Activated T-cell treated with anti-CD3 and anti-CD28 coated beads for 48 hours (primary cell): ENCODE results near the gene SLX1A.
A peak's percentile ranks its signal among the peaks of the same experiment; 100 is the strongest.
"Not testable (repeated sequence)": the region's sequence is repeated elsewhere in the genome, so short reads cannot be mapped to it uniquely, and the experiment has no call there.

Source experiments
- DNase-seq: peaks from one replicate; pipeline ENCODE4 v3.0.0-alpha.2; 2020; ENCODE audit warnings: low read depth

The SLX1A gene

GRCh38 chr16:30184096-30184890, 9.4 kb upstream of the SLX1A start:
- DNase-seq: peak; percentile 63

GRCh38 chr16:30184891-30185682, 8.6 kb upstream of the SLX1A start:
- no peak for DNase-seq

GRCh38 chr16:30185683-30186421, 7.8 kb upstream of the SLX1A start:
- DNase-seq: peak; percentile 77

GRCh38 chr16:30186444-30186781, 7.3 kb upstream of the SLX1A start:
- DNase-seq: no peak

GRCh38 chr16:30186782-30187555, 6.7 kb upstream of the SLX1A start:
- peak; percentile 84 for DNase-seq

- DNase-seq: no peak
These were observed 6.2 kb upstream of the SLX1A start for GRCh38 chr16:30187556-30187865.

GRCh38 chr16:30187971-30188561, 5.6 kb upstream of the SLX1A start:
- no peak for DNase-seq

- DNase-seq: not testable (repeated sequence)
These were observed 2.5 kb upstream of the SLX1A start for GRCh38 chr16:30191158-30191557.

- DNase-seq: not testable (repeated sequence)
These were observed 577 bp upstream of the SLX1A start for GRCh38 chr16:30193098-30193497.

GRCh38 chr16:30194172-30194925, 674 bp downstream of the SLX1A start:
- not testable (repeated sequence) for DNase-seq

- DNase-seq: not testable (repeated sequence)
These were observed 3.3 kb downstream of the SLX1A start for GRCh38 chr16:30197001-30197400.

GRCh38 chr16:30199049-30199448, 5.4 kb downstream of the SLX1A start, which contains the start of gene SULT1A3:
Gene SULT1A3 (plus strand): TSS chr16:30199255. CDS start chr16:30200729, 1,474 bp downstream.
- DNase-seq: not testable (repeated sequence)

GRCh38 chr16:30199608-30200343, 6.1 kb downstream of the SLX1A start:
- not testable (repeated sequence) for DNase-seq

- DNase-seq: not testable (repeated sequence)
These were observed 12.0 kb downstream of the SLX1A start for GRCh38 chr16:30205541-30206236.

GRCh38 chr16:30206252-30206651, 12.6 kb downstream of the SLX1A start:
- not testable (repeated sequence) for DNase-seq

- DNase-seq: not testable (repeated sequence)
These were observed 13.5 kb downstream of the SLX1A start for GRCh38 chr16:30207063-30207704.

GRCh38 chr16:30209032-30209431, 15.4 kb downstream of the SLX1A start:
- DNase-seq: not testable (repeated sequence)

GRCh38 chr16:30211414-30211813, 17.7 kb downstream of the SLX1A start:
- DNase-seq: not testable (repeated sequence)

- DNase-seq: not testable (repeated sequence)
These were observed 23.4 kb downstream of the SLX1A start for GRCh38 chr16:30217082-30217481.
